HepG2 (cell line): Measurements from ENCODE around the gene IL10RA. TPM values are rescaled to one million over a fixed set of nuclear protein-coding genes. Genes with fewer than 3 reads are reported as not detected.

Experiments
- ATAC-seq: fragments of 200-7000 bp; cut with Tn5 transposase; 3 replicates; pipeline ENCODE4 v1.9.1; 2020; ENCODE audit warnings: mild to moderate bottlenecking, moderate library complexity
- BruUV-seq: library from RNA; stranded (reverse); fragments of 400-500 nt; replicated peaks from 2 replicates; lab custom pipeline; 2021; lab: Mats Ljungman, UMichigan
- CTCF ChIA-PET: fragments of 300-600 bp; formaldehyde crosslinking; extraction: SDS; loops from one replicate; lab custom pipeline; 2021; ENCODE audit warnings: low total read pairs, inconsistent platforms, low intra/inter-chr PET ratio; lab: Yijun Ruan, JAX
- POLR2A ChIA-PET: fragments of 350-600 bp; sonication (Branson Sonifier 250); formaldehyde crosslinking; loops from one replicate; lab custom pipeline; 2020; ENCODE audit warnings: antibody characterized with exemption, inconsistent platforms; lab: Yijun Ruan, JAX
- DNase-seq: peaks from one replicate; pipeline ENCODE4 v3.0.0-alpha.2; 2015; ENCODE audit warnings: low spot score
- FAIRE-seq: peaks from 3 replicates; lab custom pipeline; 2011; peaks lifted over from hg19 to GRCh38; lab: Jason Lieb, UNC
- H2AFZ ChIP-seq: one replicate; pipeline ENCODE4 v1.6.1; 2011; ENCODE audit warnings: low read length, inconsistent platforms
- H3K27ac ChIP-seq: fragments of 300-600 bp; 3 replicates; pipeline ENCODE4 v1.8.0; 2011; ENCODE audit warnings: mixed run types, mild to moderate bottlenecking, mixed read lengths, low read length, inconsistent platforms; ENCODE audit not compliant: insufficient read depth; ENCODE audit errors: extremely low read length
- H3K27me3 ChIP-seq, 2 experiments: fragments of 200-600 bp in 1 of 2; 2 replicates in 1 of 2; 3 replicates in 1 of 2; pipeline versions ENCODE4 v1.6.0 to v1.8.0; 2011; ENCODE audit warnings: low read length in 2 of 2, mild to moderate bottlenecking in 2 of 2, moderate library complexity in 2 of 2, inconsistent platforms in 1 of 2; ENCODE audit not compliant: insufficient read depth in 2 of 2, control insufficient read depth in 1 of 2
- H3K36me3 ChIP-seq, 2 experiments: fragments of 200-600 bp in 1 of 2; replicated peaks in 1 of 2; 2 replicates in 1 of 2; 3 replicates in 1 of 2; pipeline versions ENCODE4 v1.5.1 to v1.8.0; 2011; ENCODE audit warnings: low read length in 2 of 2, inconsistent platforms in 1 of 2; ENCODE audit not compliant: insufficient read depth in 2 of 2, control insufficient read depth in 1 of 2
- H3K4me1 ChIP-seq: 2 replicates; pipeline ENCODE4 v1.5.1; 2012; ENCODE audit warnings: low read length, inconsistent platforms; ENCODE audit not compliant: insufficient read depth
- H3K4me2 ChIP-seq: 2 replicates; pipeline ENCODE4 v1.6.0; 2011; ENCODE audit warnings: low read depth, low read length, inconsistent platforms
- H3K4me3 ChIP-seq, 3 experiments: fragments of 200-600 bp in 1 of 3; sonication (generic), shearing (Covaris generic) in 1 of 3; replicated peaks in 1 of 3; 2 replicates each; pipeline ENCODE4 v1.5.1; 2011 to 2016; ENCODE audit warnings: low read length in 3 of 3, inconsistent platforms in 2 of 3, low read depth in 2 of 3, mild to moderate bottlenecking in 2 of 3, control low read depth in 1 of 3, mixed read lengths in 1 of 3; ENCODE audit not compliant: insufficient read depth in 1 of 3
- H3K79me2 ChIP-seq: one replicate; pipeline ENCODE4 v1.6.1; 2011; ENCODE audit warnings: low read length, inconsistent platforms; ENCODE audit not compliant: insufficient read depth
- H3K9ac ChIP-seq: 2 replicates; pipeline ENCODE4 v1.6.0; 2011; ENCODE audit warnings: mild to moderate bottlenecking, low read depth, low read length, inconsistent platforms; ENCODE audit not compliant: insufficient read depth
- H3K9me3 ChIP-seq: 2 replicates; pipeline ENCODE4 v1.5.1; 2012; ENCODE audit warnings: mild to moderate bottlenecking, low read length
- H4K20me1 ChIP-seq: 2 replicates; pipeline ENCODE4 v1.6.0; 2011; ENCODE audit warnings: inconsistent platforms, mild to moderate bottlenecking, low read length, moderate library complexity; ENCODE audit not compliant: insufficient read depth
- EHMT2 ChIP-seq: fragments of 200-600 bp; sonication (generic); IDR thresholded peaks from 2 replicates; pipeline ENCODE4 v1.7.0; 2017; ENCODE audit warnings: antibody characterized with exemption, low read depth, low read length, borderline replicate concordance
- MIER3 ChIP-seq: IDR thresholded peaks from 2 replicates; pipeline ENCODE4 v1.6.1; 2016; ENCODE audit warnings: missing compliant biosample characterization, borderline replicate concordance
- MXI1 ChIP-seq: IDR thresholded peaks from 3 replicates; pipeline ENCODE4 v1.6.1; 2012; ENCODE audit warnings: low read depth, low read length, inconsistent platforms, borderline replicate concordance
- NCOA2 ChIP-seq: sonication (generic); formaldehyde crosslinking; IDR thresholded peaks from 2 replicates; pipeline ENCODE4 v1.8.0; 2022; ENCODE audit warnings: inconsistent platforms
- RNF219 ChIP-seq: sonication (generic); formaldehyde crosslinking; IDR thresholded peaks from 2 replicates; pipeline ENCODE4 v1.5.0; 2020; ENCODE audit warnings: mild to moderate bottlenecking, missing genetic modification reagents
- TEAD2 ChIP-seq: sonication (generic); formaldehyde crosslinking; IDR thresholded peaks from 2 replicates; pipeline ENCODE4 v1.9.0; 2021; ENCODE audit warnings: missing genetic modification reagents
- ZNF124 ChIP-seq: sonication (generic); formaldehyde crosslinking; IDR thresholded peaks from 2 replicates; pipeline ENCODE4 v1.4.0; 2020; ENCODE audit warnings: missing genetic modification reagents
- ZNF280B ChIP-seq: sonication (generic); formaldehyde crosslinking; IDR thresholded peaks from 2 replicates; pipeline ENCODE4 v1.5.0; 2020; ENCODE audit warnings: missing genetic modification reagents, mild to moderate bottlenecking, borderline replicate concordance
- ZNF549 ChIP-seq: sonication (generic); formaldehyde crosslinking; IDR thresholded peaks from 2 replicates; pipeline ENCODE4 v1.5.0; 2020; ENCODE audit warnings: missing genetic modification reagents
- WGBS: methylation state at CpG from one replicate; pipeline ENCODE4 v1.1.6; 2017; ENCODE audit warnings: low lambda C conversion rate; 5-methylcytosine and 5-hydroxymethylcytosine counted together
- in situ Hi-C: cut with HindIII; loops from 2 replicates; pipeline ENCODE4 v1.10.0; 2017; ENCODE audit warnings: low pct_unique_long_range_greater_than_20kb; ENCODE audit not compliant: extremely low pct_ligation_motif_present
- intact Hi-C: fragments of 100-400 bp; cut with micrococcal nuclease; formaldehyde crosslinking; loops from one replicate; pipeline ENCODE4 v1.10.0; 2022; ENCODE audit not compliant: unreplicated experiment
- polyA plus RNA-seq, 8 experiments: library from polyadenylated mRNA; depleted of rRNA in 3 of 8; stranded (reverse) in 7 of 8; unstranded in 1 of 8; fragments of >200 nt; fragmentation: Illumina TruSeq in 4 of 8; extraction: Trizol in 4 of 8; gene quantifications; 2 replicates each; pipeline versions ENCODE4 v1.2.1 to v1.2.3, GENCODE V29; 2011 to 2016; ENCODE audit warnings: low read depth in 4 of 8, missing spikeins in 1 of 8, mixed read lengths in 1 of 8; ENCODE audit not compliant: insufficient read depth in 1 of 8
- total RNA-seq, 5 experiments: library from RNA; depleted of rRNA; stranded (reverse); fragments of >200 nt; fragmentation: Illumina TruSeq; extraction: Trizol; gene quantifications; 2 replicates each; pipeline ENCODE4 v1.2.3, GENCODE V29; 2016; ENCODE audit warnings: low read depth in 1 of 5

The IL10RA gene
- total and polyA plus RNA-seq, 2 of the 13 experiments (the other 11 are each of a cell fraction or from before 2014, with no cell fraction given) = not detected

GRCh38 chr11:117966908-117967307, 19.3 kb upstream of the IL10RA start (continued):
- no peak for TF ChIP-seq ZNF280B

GRCh38 chr11:117969160-117969991, 16.8 kb upstream of the IL10RA start:
- no peak overlapping the region for H2AFZ ChIP-seq
- no peak overlapping the region for H3K27ac ChIP-seq
- H3K4me2 ChIP-seq = no peak overlapping the region
- no peaks in the 10 kb centered on the region for H3K4me1 ChIP-seq
- in situ Hi-C loops = no loop called here
- TF ChIP-seq TEAD2 (no peak), MXI1 (no peak), ZNF124 (no peak), NCOA2 (CRISPR knock-in tag) (no peak), ZNF549 (CRISPR knock-in tag) (no peak), RNF219 (no peak), EHMT2 (no peak), MIER3 (CRISPR knock-in tag) (no peak)
- TF ChIP-seq, all 625 proteins: peak for 0
- FAIRE-seq (no peak), ATAC-seq (no peak), DNase-seq (no peak)
- no peaks in the 10 kb centered on the region for H3K36me3 ChIP-seq
- H3K27me3 ChIP-seq = peaks cover 0 to 39% of the 10 kb centered on the region in 2 experiments; a peak in 2 of 5 replicates
- BruUV-seq = no TSS peak
- H3K9ac ChIP-seq = no peak overlapping the region
- no peak overlapping the region for H3K4me3 ChIP-seq
- ChIA-PET CTCF (no interaction called here), POLR2A (no interaction called here)
- no peaks in the 10 kb centered on the region for H4K20me1 ChIP-seq
- intact Hi-C loops = no loop called here
- H3K9me3 ChIP-seq = no peaks in the 10 kb centered on the region
- 22% methylated on average over 5 of the region's 5 CpGs for WGBS
- H3K79me2 ChIP-seq = no peaks in the 10 kb centered on the region
